ENCODE measurements around the gene OVCA2.

DNA sequence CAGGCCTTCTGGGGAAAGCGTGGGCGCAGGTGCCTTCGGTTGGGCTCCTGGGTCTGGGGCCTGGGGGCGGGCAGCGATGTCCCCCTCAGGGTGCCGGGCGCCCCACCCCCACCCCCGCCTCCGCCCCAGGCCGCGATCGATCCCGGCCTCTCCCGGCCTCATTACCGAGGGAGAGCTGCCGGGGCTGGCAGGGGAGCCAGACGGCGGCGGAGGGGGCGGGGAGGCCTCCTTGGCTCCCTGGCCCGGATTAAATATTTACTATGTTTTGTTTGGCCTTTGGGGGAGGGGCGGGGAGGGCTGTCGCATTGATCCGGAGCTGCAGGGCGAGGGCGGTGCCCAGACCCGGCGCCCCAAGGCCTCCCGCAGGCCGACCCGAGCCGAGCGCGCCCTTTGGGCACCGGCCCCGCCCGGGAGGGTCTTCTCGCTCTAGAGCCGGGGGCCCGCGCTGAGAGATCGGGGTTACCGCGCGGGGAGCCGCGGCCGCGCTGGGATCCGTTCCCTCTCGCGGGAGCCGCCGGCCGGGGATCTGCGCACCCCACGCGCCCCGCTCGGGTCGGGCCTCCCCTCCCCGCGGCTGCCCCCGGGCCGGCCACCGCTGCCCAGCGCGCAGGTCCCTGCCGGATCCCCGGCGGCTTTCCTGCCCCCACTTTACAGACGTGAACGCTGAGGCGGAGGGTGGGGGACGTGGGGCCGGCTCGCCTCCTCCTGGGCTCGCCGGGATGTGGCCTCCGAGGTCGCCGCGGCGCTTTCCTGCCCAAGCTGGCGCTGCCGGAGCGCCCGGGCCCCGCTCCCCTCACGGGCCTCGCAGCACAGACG, 43.7 kb upstream of the OVCA2 start:
- TF ChIP-seq EP300 (IDR thresholded peaks at IDR 0.05) (no peak), POLR2A (IDR thresholded peaks at IDR 0.05) (no peak), POLR2AphosphoS5 (IDR thresholded peaks at IDR 0.05) (no peak)

All from upper lobe of left lung (tissue), 4 donors.